Lower leg skin (tissue), 3 donors: ENCODE measurements around the gene OR11A1.

ENCODE experiments used
- CTCF ChIP-seq, 3 donors: fragments of 450-650 bp; IDR thresholded peaks; one replicate each; pipeline ENCODE4 v1.5.1; 2016; ENCODE audit warnings: antibody characterized with exemption in 3 of 3, mild to moderate bottlenecking in 3 of 3, moderate library complexity in 2 of 3
- POLR2A ChIP-seq, 2 donors: fragments of 450-650 bp; IDR thresholded peaks; one replicate each; pipeline ENCODE4 v1.6.1; 2016 to 2017; ENCODE audit warnings: antibody characterized with exemption in 2 of 2, mild to moderate bottlenecking in 1 of 2, moderate library complexity in 1 of 2

GRCh38 chr6:29395331-29395730 lies 61.5 kb downstream of the OR11A1 start, which contains the start of gene OR12D2:
- TF ChIP-seq CTCF (IDR thresholded peaks at IDR 0.05), result no peak
- TF ChIP-seq POLR2A (IDR thresholded peaks at IDR 0.05), result no peak
